Upper lobe of right lung (tissue), 1 donor: ENCODE data around the gene OR52B6. TPM values are rescaled to one million over a fixed set of nuclear protein-coding genes. Genes with fewer than 3 reads are reported as not detected.
A peak's percentile ranks its signal among the peaks of the same experiment; 100 is the strongest.

Experiments
- ATAC-seq: fragments of 200-7000 bp; cut with Tn5 transposase; one replicate; pipeline ENCODE4 v1.9.1; 2020; ENCODE audit warnings: mild to moderate bottlenecking, moderate library complexity
- DNase-seq: peaks from one replicate; pipeline ENCODE4 v3.0.0-alpha.2; 2020
- H3K27ac ChIP-seq: fragments of 200-600 bp; one replicate; pipeline ENCODE4 v1.8.0; 2022
- H3K27me3 ChIP-seq: fragments of 200-600 bp; one replicate; pipeline ENCODE4 v1.8.0; 2022; ENCODE audit warnings: mild to moderate bottlenecking
- H3K36me3 ChIP-seq: fragments of 200-600 bp; one replicate; pipeline ENCODE4 v1.8.0; 2022
- H3K4me1 ChIP-seq: fragments of 200-600 bp; one replicate; pipeline ENCODE4 v1.8.0; 2022
- H3K4me3 ChIP-seq: fragments of 200-600 bp; one replicate; pipeline ENCODE4 v1.8.0; 2022; ENCODE audit warnings: mild to moderate bottlenecking
- H3K9me3 ChIP-seq: fragments of 200-600 bp; one replicate; pipeline ENCODE4 v1.8.0; 2022
- CTCF ChIP-seq: fragments of 200-600 bp; IDR thresholded peaks from one replicate; pipeline ENCODE4 v1.8.0; 2022; ENCODE audit warnings: antibody characterized with exemption
- intact Hi-C: fragments of 100-400 bp; cut with DNase I; formaldehyde crosslinking; loops from one replicate; pipeline ENCODE4 v1.11.0; 2022
- total RNA-seq: library from RNA; stranded (reverse); fragmentation: NEBNext Ultra II Directional; extraction: Animal tissue kit (Norgen Biotek cat#: 25700); gene quantifications from one replicate; pipeline ENCODE4 v1.2.1, GENCODE V29; 2021
- donor health status: DM: no; HTN: yes; CAD: no; lungs with severe emphysema.

The OR52B6 gene
- total RNA-seq, 1 donor from 2014 or later: not detected

- peaks cover 24% of the 10 kb centered on the region for H3K4me1 ChIP-seq
- peak overlapping the region; percentile 28 for H3K27ac ChIP-seq
- no peak for TF ChIP-seq CTCF
- ATAC-seq (peak; percentile 74), DNase-seq (no peak)
- H3K36me3 ChIP-seq: no peaks in the 10 kb centered on the region
- intact Hi-C loops: no loop called here
- H3K4me3 ChIP-seq: no peak overlapping the region
- H3K27me3 ChIP-seq: no peaks in the 10 kb centered on the region
- H3K9me3 ChIP-seq: no peaks in the 10 kb centered on the region
Observed at GRCh38 chr11:5620651-5621521, 40.2 kb downstream of the OR52B6 start.

GRCh38 chr11:5621580-5621979, 40.9 kb downstream of the OR52B6 start:
- Histone ChIP-seq H3K36me3 (no peaks in the 10 kb centered on the region), H3K9me3 (no peaks in the 10 kb centered on the region), H3K27ac (peak overlapping the region; percentile 24), H3K4me1 (peaks cover 28% of the 10 kb centered on the region), H3K4me3 (no peak overlapping the region), H3K27me3 (no peaks in the 10 kb centered on the region)
- no peak for TF ChIP-seq CTCF
- DNase-seq (no peak), ATAC-seq (no peak)
- intact Hi-C loops: no loop called here

- ATAC-seq: no peak
- Histone ChIP-seq H3K4me3 (no peak overlapping the region), H3K27ac (no peak overlapping the region), H3K27me3 (no peaks in the 10 kb centered on the region), H3K9me3 (no peaks in the 10 kb centered on the region), H3K4me1 (peaks cover 28% of the 10 kb centered on the region), H3K36me3 (no peaks in the 10 kb centered on the region)
- intact Hi-C loops: no loop called here
- no peak for TF ChIP-seq CTCF
- DNase-seq: no peak
Observed at GRCh38 chr11:5622802-5623201, 42.1 kb downstream of the OR52B6 start.

- TF ChIP-seq CTCF: no peak
- ATAC-seq: peak; percentile 96
- no peaks in the 10 kb centered on the region for H3K9me3 ChIP-seq
- intact Hi-C loops: no loop called here
- peaks cover 28% of the 10 kb centered on the region for H3K4me1 ChIP-seq
- no peaks in the 10 kb centered on the region for H3K27me3 ChIP-seq
- no peaks in the 10 kb centered on the region for H3K36me3 ChIP-seq
- peak within 1 kb of the TSS; percentile 69 for H3K4me3 ChIP-seq
- DNase-seq: no peak
- peak within 1 kb of the TSS; percentile 85 for H3K27ac ChIP-seq
Observed at GRCh38 chr11:5624489-5625279, 44.0 kb downstream of the OR52B6 start, which contains the start of gene TRIM34. TSS of gene TRIM34 (plus strand) at chr11:5625001. CDS start at chr11:5632332, 7,331 bp downstream.

- no peak for ATAC-seq
- peaks cover 28% of the 10 kb centered on the region for H3K4me1 ChIP-seq
- intact Hi-C loops: no loop called here
- peak overlapping the region; percentile 85 for H3K27ac ChIP-seq
- no peaks in the 10 kb centered on the region for H3K9me3 ChIP-seq
- H3K4me3 ChIP-seq: peak overlapping the region; percentile 69
- no peak for DNase-seq
- no peak for TF ChIP-seq CTCF
- H3K27me3 ChIP-seq: no peaks in the 10 kb centered on the region
- no peaks in the 10 kb centered on the region for H3K36me3 ChIP-seq
Observed at GRCh38 chr11:5625281-5625680, 44.6 kb downstream of the OR52B6 start.
